ENCODE results near the gene CLIP2. TPM values are rescaled to one million over a fixed set of nuclear protein-coding genes. Genes with fewer than 3 reads are reported as not detected.

CLIP2 gene
- total RNA-seq, 1 donor from 2014 or later = 1.2 TPM

DNA sequence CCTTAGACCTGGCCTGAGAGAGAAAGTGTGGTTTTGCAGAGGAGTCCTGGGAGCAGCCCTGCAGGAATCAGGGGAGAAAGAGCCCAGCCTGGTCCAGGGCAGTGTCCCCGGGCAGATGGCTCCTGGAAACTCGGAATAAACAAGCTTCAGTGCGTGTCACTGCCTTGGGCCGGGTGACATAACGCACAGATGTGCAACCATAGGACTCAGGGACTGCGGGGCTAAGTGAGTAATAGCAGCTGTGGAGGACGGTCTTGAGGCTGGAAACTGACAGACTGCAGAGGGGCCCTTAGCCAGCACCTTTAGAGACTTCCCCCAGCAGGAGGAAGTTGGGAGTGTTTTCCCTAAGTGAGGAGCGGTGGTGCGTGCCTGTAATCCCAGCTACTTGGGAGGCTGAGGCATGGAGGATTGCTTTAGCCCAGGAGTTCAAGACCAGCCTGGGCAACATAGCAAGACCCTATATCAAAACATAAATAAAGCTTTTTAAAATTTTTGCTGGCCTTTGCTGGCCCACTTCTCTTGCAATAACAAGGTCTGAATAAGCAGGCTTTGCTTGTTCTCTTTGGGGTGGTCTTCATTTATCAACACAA, 5.3 kb upstream of the CLIP2 start:
- peaks cover 16% of the 10 kb centered on the region for H3K4me1 Mint-ChIP-seq
- H3K27ac Mint-ChIP-seq = no peak overlapping the region
- H3K27me3 Mint-ChIP-seq = peaks cover 14% of the 10 kb centered on the region
- H3K36me3 Mint-ChIP-seq (ENCODE audit: low read depth) = no peaks in the 10 kb centered on the region
- intact Hi-C loops (cut with micrococcal nuclease) = no loop called here
- DNase-seq = no peak
- no peaks in the 10 kb centered on the region for H3K9me3 Mint-ChIP-seq
- no peak overlapping the region for H3K4me3 Mint-ChIP-seq

GRCh38 chr7:74284781-74285259, 4.4 kb upstream of the CLIP2 start:
- H3K27me3 Mint-ChIP-seq = peaks cover 15% of the 10 kb centered on the region
- no peak overlapping the region for H3K27ac Mint-ChIP-seq
- no peaks in the 10 kb centered on the region for H3K9me3 Mint-ChIP-seq
- DNase-seq = no peak
- peaks cover 13% of the 10 kb centered on the region for H3K4me1 Mint-ChIP-seq
- no peak overlapping the region for H3K4me3 Mint-ChIP-seq
- H3K36me3 Mint-ChIP-seq (ENCODE audit: low read depth) = no peaks in the 10 kb centered on the region
- intact Hi-C loops (cut with micrococcal nuclease) = no loop called here

GRCh38 chr7:74286131-74286530, 3.1 kb upstream of the CLIP2 start:
- Mint-ChIP-seq H3K36me3 (ENCODE audit: low read depth) (no peaks in the 10 kb centered on the region), H3K27ac (no peak overlapping the region), H3K9me3 (no peaks in the 10 kb centered on the region), H3K4me1 (peaks cover 17% of the 10 kb centered on the region), H3K4me3 (no peak overlapping the region), H3K27me3 (peaks cover 24% of the 10 kb centered on the region)
- intact Hi-C loops (cut with micrococcal nuclease) = no loop called here
- no peak for DNase-seq

- Mint-ChIP-seq H3K27me3 (peaks cover 31% of the 10 kb centered on the region), H3K4me1 (peaks cover 17% of the 10 kb centered on the region), H3K9me3 (no peaks in the 10 kb centered on the region), H3K27ac (no peak overlapping the region), H3K36me3 (ENCODE audit: low read depth) (no peaks in the 10 kb centered on the region), H3K4me3 (no peak overlapping the region)
- DNase-seq = no peak
- intact Hi-C loops (cut with micrococcal nuclease) = loop anchor here (1.0 kb wide), 1 partner anchor 17 kb away; no protein-coding TSS in a partner anchor
These were observed 1.7 kb upstream of the CLIP2 start for GRCh38 chr7:74287303-74288033.

DNA sequence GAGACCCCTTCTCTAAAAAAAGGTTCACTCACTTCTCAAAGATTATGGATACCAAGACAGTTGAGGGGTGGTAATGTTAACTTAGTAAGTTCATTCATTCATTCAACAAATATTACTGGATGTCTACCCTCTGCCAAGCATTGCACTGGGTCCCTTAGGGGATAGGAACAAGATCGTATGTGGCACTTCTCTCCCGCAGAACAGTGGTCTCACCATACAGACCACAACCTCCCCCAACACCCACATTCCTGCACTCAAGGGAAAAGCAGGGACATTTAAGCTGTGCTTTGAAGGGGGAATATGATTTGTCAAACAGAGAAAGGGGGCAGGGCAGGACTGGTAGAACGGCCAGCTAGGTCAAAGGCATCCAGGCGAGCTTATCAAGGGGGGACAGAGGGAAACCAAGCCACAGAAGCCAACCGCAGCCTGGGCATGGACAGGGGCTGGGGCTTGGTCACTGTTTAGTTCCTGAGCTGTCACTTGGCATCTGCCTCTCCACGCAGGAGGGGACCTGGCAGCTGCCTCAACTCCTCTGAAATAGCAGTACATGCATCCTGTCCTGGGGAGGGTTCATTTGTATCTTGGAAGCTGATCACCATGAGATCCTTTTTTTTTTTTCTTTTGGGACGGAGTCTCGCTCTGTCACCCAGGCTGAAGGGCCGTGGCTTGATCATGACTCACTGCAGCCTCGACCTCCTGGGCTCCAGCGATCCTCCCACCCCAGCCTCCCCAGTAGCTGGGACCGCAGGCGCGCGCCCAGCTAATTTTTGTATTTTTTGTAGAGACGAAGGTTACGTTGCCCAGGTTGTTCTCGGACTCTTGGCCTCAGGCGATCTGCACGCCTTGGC, 949 bp upstream of the CLIP2 start:
- intact Hi-C loops (cut with micrococcal nuclease) = loop anchor here (1.0 kb wide), 1 partner anchor 18 kb away; no protein-coding TSS in a partner anchor
- H3K36me3 Mint-ChIP-seq (ENCODE audit: low read depth) = no peaks in the 10 kb centered on the region
- peaks cover 31% of the 10 kb centered on the region for H3K27me3 Mint-ChIP-seq
- peak overlapping the region; percentile 79 for H3K4me3 Mint-ChIP-seq
- peaks cover 17% of the 10 kb centered on the region for H3K4me1 Mint-ChIP-seq
- DNase-seq = no peak
- peak overlapping the region; percentile 68 for H3K27ac Mint-ChIP-seq
- H3K9me3 Mint-ChIP-seq = no peaks in the 10 kb centered on the region

DNA sequence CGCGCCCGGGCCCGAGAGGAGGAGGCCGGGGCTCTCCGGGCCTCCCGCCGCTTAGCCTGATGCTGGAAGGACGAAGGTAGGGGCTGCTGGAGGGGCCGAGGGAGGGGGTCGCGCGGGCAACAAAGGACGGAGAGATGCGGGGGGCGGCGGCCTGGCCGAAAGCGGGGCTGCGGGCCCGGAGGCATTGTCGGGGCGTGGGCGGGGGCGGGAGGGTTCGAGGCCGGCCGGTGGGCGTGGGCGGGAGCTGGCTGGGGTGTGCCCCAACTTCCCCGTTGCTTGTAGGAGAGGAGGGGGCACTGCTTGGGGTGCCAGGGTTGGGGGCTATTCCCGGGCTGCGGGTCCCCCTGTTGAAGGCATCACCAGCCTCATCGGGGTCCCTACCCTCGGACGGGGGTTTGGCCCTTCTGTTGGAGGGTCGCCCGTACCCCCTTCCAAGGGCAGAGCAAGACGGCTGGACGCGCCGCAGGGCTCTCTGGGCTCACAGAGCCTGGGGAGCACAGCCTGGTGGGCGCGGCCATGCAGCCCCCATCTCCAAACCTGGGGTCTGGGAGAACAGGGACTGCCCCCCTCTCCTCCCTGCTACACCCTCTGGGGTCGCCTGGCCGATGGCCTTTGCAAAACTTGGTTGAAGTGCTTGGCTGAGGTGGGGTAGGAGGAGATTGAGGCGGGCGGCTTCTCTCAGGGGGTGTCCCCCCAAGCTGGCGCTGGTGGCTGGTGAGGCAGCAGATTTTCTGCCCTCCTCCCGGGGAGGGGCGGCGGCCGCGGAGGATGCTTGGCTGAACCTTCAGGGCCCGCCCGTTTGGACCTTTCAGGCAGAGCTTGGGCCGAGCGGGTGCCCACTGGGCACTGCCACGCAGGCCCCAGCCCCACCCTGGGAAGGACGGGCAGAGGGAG, 699 bp downstream of the CLIP2 start:
- H3K36me3 Mint-ChIP-seq (ENCODE audit: low read depth) = no peaks in the 10 kb centered on the region
- DNase-seq = peak; percentile 71
- no peaks in the 10 kb centered on the region for H3K9me3 Mint-ChIP-seq
- intact Hi-C loops (cut with micrococcal nuclease) = loop anchor here (1.0 kb wide), 1 partner anchor 36 kb away; the partner anchor contains the start of gene RFC2
- H3K27me3 Mint-ChIP-seq = peaks cover 31% of the 10 kb centered on the region
- no peak overlapping the region for H3K27ac Mint-ChIP-seq
- peaks cover 17% of the 10 kb centered on the region for H3K4me1 Mint-ChIP-seq
- peak overlapping the region; percentile 44 for H3K4me3 Mint-ChIP-seq

GRCh38 chr7:74290553-74290950, 1.3 kb downstream of the CLIP2 start:
- H3K9me3 Mint-ChIP-seq = no peaks in the 10 kb centered on the region
- intact Hi-C loops (cut with micrococcal nuclease) = loop anchor here (1.0 kb wide), 1 partner anchor 36 kb away; the partner anchor contains the start of gene RFC2

DNA sequence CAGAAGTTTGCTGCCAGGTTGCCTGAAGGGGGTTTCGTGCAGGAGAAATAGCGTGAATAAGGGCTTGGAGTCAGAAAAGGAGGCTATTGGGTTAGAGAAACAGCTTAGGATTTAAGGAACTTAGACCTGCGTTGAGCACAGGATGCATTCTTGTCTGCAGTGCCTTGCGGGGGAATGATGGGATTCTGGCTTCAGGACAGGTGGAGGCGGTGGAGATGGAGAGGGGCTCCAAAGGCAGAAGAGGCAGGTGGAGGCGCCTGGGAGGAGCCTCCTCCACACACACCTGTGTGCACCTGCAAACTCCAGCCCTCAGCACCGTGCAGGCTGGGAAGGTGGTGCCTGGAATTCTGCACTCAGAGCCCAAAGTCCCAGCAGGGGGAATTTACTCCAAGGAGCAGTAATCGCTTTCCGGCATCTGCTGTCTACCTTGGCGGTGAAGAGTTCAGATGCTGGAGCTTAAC, 1.8 kb downstream of the CLIP2 start:
- Mint-ChIP-seq H3K4me3 (peak overlapping the region; percentile 19), H3K27me3 (peaks cover 31% of the 10 kb centered on the region), H3K4me1 (peaks cover 17% of the 10 kb centered on the region), H3K36me3 (ENCODE audit: low read depth) (no peaks in the 10 kb centered on the region), H3K27ac (no peak overlapping the region), H3K9me3 (no peaks in the 10 kb centered on the region)
- no peak for DNase-seq
- intact Hi-C loops (cut with micrococcal nuclease) = loop anchor here (1.0 kb wide), 1 partner anchor 37 kb away; the partner anchor contains the start of gene RFC2

More at GRCh38 chr7:74290553-74290950, 1.3 kb downstream of the CLIP2 start:
- Mint-ChIP-seq H3K27ac (no peak overlapping the region), H3K4me3 (peak overlapping the region; percentile 19), H3K27me3 (peaks cover 31% of the 10 kb centered on the region), H3K36me3 (ENCODE audit: low read depth) (no peaks in the 10 kb centered on the region), H3K4me1 (peaks cover 17% of the 10 kb centered on the region)
- DNase-seq = no peak

- Mint-ChIP-seq H3K9me3 (no peaks in the 10 kb centered on the region), H3K4me3 (no peak overlapping the region), H3K27me3 (peaks cover 31% of the 10 kb centered on the region), H3K36me3 (ENCODE audit: low read depth) (no peaks in the 10 kb centered on the region), H3K4me1 (peaks cover 17% of the 10 kb centered on the region), H3K27ac (no peak overlapping the region)
- intact Hi-C loops (cut with micrococcal nuclease) = no loop called here
- no peak for DNase-seq
These were observed 2.3 kb downstream of the CLIP2 start for GRCh38 chr7:74291535-74291934.

GRCh38 chr7:74292757-74293576, 3.8 kb downstream of the CLIP2 start:
- intact Hi-C loops (cut with micrococcal nuclease) = no loop called here
- Mint-ChIP-seq H3K36me3 (ENCODE audit: low read depth) (no peaks in the 10 kb centered on the region), H3K4me1 (peaks cover 16% of the 10 kb centered on the region), H3K4me3 (no peak overlapping the region), H3K9me3 (no peaks in the 10 kb centered on the region), H3K27me3 (peaks cover 23% of the 10 kb centered on the region), H3K27ac (no peak overlapping the region)
- DNase-seq = no peak

DNA sequence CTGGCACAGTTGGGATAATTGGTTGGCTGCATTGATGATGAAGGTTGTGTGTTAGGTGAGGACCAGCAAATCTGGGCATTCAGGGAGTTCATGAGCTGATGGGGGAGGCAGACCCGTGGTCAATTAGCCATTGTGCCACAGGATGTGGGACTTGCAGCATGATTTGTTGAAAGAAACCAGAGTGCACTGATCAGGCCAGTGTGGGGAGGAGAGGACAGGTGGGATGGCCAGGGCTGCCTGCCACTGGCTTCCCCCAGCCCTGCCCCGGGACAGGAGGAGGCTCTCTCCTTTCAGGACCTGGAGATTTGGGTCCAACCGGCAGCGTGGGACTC, 4.3 kb downstream of the CLIP2 start:
- Mint-ChIP-seq H3K4me1 (peaks cover 10% of the 10 kb centered on the region), H3K36me3 (ENCODE audit: low read depth) (no peaks in the 10 kb centered on the region), H3K27ac (no peak overlapping the region), H3K9me3 (no peaks in the 10 kb centered on the region), H3K27me3 (peaks cover 19% of the 10 kb centered on the region), H3K4me3 (no peak overlapping the region)
- DNase-seq = no peak
- intact Hi-C loops (cut with micrococcal nuclease) = no loop called here

DNA sequence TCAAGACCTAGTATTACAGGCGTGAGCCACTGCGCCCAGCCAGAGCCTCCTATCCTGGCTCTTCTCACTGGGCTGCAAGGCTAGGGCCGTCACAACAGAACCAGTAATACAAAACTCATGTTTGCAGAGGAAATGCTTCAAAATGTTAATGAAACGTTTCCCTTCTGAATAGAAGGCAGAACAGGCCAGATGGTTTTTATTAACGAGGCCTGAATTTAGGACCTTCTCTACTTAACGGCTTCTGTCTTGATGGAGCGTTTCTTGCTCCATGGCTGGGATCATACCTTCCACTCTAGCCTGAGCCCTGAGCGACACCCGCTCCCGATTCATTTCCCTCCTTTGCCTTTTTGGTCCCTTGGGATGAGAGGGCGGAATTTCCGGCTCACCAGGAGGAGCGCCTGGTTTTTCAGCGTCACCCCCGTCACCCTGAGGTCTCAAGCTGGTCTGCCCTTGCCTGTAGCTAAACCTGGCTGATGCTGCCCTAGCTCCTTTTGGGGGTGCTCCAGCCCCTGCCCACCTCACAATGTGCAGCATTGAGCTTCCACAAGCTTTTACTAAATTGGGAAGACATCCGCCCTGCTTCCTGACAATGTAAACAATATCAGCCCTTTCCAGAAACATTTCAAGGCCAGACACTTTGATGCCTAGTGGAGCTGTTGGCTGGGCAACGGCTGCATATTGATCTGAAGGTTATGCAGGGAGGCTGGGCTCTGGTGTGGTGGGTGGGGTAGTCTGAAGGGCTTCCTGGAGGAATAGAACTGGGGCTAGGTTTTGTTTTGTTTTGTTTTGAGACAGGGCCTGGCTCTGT, 5.2 kb downstream of the CLIP2 start:
- intact Hi-C loops (cut with micrococcal nuclease) = no loop called here
- no peak for DNase-seq
- H3K4me1 Mint-ChIP-seq = peaks cover 6% of the 10 kb centered on the region
- H3K9me3 Mint-ChIP-seq = no peaks in the 10 kb centered on the region
- H3K36me3 Mint-ChIP-seq (ENCODE audit: low read depth) = no peaks in the 10 kb centered on the region
- H3K4me3 Mint-ChIP-seq = no peak overlapping the region
- peaks cover 15% of the 10 kb centered on the region for H3K27me3 Mint-ChIP-seq
- H3K27ac Mint-ChIP-seq = no peak overlapping the region

All from activated CD4-positive, alpha-beta T cell treated with anti-CD3 and anti-CD28 coated beads, Interleukin-2, amount 10 ng/mL, durations not matched to agents 24 days and 14 days (primary cell).